Astrocyte of the spinal cord (primary cell): ENCODE measurements around the gene SQSTM1.
"Not testable (repeated sequence)": the region's sequence is repeated elsewhere in the genome, so short reads cannot be mapped to it uniquely, and the experiment has no call there.

Experiments
- DNase-seq: peaks from one replicate; pipeline ENCODE4 v3.0.0; 2011; ENCODE audit warnings: low read depth, low spot score
- H3K4me3 ChIP-seq: 2 replicates; pipeline ENCODE4 v1.5.1; 2011; ENCODE audit warnings: low read depth, mild to moderate bottlenecking, low read length, moderate library complexity
- in situ Hi-C: cut with HindIII; loops from 2 replicates; pipeline ENCODE4 v1.10.0; 2017; ENCODE audit warnings: low sequenced_read_pairs
- TF ChIP-seq, protein P1 (sequence below): IDR thresholded peaks from 2 replicates; pipeline ENCODE4 v1.5.1; 2012; ENCODE audit warnings: low read depth, mild to moderate bottlenecking, low read length, inconsistent platforms

SQSTM1 gene

DNA sequence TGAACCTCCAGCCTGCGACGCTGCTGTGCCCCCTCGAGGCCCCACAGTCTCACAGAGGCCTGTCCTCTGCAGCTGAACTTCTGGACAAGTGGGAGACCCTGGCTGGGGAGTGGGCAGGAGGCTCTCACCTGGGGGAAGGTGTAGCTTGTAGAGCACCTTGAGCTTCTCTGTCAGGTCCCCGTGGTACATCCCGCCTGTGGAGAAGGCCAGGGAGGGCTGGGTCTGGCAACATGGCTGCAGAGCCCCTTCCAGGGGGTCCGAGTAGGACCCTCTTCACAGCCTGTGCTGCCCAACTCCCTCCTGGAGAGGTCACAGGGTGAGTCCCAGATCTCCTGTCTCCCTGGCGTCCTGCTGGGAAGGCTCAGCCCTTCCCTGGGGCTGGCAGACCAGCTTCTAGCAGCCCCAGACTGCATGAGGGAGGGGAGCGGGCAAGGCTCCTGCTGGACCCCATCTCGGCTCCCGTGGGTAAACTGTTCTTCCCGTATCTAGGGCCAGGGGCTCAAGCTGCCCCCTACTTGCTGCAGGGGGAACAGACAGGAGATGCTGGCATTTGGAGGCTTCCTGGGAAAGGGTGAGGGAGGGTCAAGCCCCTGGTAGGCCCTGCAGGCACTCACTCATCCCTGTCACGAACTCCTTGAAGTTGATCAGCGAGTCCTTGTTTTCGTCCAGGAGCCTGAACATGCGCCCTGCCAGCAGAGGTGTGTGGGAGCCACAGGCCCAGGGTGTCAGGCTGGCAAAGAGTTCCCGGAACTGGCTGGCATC is 49.1 kb downstream of the SQSTM1 start:
- H3K4me3 ChIP-seq, result no peak overlapping the region
- no peak for DNase-seq
- TF ChIP-seq, protein P1, sequence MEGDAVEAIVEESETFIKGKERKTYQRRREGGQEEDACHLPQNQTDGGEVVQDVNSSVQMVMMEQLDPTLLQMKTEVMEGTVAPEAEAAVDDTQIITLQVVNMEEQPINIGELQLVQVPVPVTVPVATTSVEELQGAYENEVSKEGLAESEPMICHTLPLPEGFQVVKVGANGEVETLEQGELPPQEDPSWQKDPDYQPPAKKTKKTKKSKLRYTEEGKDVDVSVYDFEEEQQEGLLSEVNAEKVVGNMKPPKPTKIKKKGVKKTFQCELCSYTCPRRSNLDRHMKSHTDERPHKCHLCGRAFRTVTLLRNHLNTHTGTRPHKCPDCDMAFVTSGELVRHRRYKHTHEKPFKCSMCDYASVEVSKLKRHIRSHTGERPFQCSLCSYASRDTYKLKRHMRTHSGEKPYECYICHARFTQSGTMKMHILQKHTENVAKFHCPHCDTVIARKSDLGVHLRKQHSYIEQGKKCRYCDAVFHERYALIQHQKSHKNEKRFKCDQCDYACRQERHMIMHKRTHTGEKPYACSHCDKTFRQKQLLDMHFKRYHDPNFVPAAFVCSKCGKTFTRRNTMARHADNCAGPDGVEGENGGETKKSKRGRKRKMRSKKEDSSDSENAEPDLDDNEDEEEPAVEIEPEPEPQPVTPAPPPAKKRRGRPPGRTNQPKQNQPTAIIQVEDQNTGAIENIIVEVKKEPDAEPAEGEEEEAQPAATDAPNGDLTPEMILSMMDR, result no peak
- in situ Hi-C loops, result no loop called here

DNA sequence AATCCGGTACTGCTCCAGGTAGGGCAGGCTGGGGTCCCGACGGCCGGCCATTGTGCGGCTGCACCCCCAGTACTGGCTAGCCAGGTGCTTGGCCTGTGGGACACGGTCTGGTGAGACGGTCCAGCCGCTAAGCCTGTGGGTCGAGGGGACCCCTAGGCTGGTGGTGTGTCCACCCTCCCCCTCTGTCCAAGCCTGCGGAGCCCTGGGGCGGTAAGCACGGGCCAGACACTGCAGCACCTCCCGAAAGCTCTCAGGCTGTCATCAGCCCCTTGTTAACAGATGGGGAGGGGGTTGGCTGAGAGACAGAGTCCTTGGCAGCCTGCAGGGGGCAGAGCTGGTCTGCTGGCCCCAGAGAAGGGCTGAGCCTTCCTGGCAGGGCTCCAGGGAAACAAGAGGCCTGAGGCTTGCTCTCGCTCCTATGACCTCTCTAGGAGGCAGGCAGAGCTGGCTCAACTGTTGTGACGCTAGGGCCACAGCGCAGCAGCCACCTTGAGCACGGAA is 49.7 kb downstream of the SQSTM1 start:
- H3K4me3 ChIP-seq, result no peak overlapping the region
- TF ChIP-seq, protein P1, result peak; percentile 37
- in situ Hi-C loops, result no loop called here
- peak; percentile 24 for DNase-seq

DNA sequence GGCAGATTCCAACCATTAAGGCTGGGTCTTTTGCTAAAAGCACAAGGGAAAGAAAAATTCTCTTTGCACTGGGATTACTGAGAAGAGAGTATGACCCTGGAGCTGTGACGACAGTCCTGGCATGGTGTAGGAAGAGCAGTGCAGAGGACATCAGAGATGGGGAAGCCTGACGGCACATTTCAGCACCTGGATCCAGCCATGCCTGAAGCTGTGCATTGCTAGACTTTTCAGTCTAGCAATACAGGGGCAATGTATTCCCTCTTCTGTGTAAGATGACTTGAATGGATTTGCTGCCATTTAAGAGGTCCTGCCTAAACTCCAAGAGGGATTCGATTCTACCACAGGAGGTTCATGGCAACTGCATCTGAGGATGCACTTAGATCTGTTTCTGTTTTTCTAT is 50.2 kb downstream of the SQSTM1 start:
- in situ Hi-C loops, result no loop called here
- TF ChIP-seq, protein P1, result no peak
- H3K4me3 ChIP-seq, result no peak overlapping the region
- no peak for DNase-seq

DNA sequence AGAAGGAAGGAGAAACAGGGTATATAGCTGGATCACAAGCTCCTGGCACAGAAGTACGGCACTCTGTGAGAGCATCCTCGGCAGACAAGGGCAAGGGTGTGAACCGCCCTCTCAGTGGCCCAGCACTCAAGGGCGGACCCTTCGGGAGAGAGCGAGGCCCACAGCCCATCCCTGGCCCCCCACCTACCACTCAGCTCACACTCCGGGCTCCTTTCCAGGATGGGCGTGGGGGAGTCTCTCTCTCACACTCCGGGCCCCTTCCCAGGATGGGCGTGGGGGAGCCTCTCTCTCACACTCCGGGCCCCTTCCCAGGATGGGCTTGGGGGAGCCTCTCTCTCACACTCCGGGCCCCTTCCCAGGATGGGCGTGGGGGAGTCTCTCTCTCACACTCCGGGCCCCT is 50.8 kb downstream of the SQSTM1 start:
- in situ Hi-C loops, DNase-seq, H3K4me3 ChIP-seq: not testable (repeated sequence)

DNA sequence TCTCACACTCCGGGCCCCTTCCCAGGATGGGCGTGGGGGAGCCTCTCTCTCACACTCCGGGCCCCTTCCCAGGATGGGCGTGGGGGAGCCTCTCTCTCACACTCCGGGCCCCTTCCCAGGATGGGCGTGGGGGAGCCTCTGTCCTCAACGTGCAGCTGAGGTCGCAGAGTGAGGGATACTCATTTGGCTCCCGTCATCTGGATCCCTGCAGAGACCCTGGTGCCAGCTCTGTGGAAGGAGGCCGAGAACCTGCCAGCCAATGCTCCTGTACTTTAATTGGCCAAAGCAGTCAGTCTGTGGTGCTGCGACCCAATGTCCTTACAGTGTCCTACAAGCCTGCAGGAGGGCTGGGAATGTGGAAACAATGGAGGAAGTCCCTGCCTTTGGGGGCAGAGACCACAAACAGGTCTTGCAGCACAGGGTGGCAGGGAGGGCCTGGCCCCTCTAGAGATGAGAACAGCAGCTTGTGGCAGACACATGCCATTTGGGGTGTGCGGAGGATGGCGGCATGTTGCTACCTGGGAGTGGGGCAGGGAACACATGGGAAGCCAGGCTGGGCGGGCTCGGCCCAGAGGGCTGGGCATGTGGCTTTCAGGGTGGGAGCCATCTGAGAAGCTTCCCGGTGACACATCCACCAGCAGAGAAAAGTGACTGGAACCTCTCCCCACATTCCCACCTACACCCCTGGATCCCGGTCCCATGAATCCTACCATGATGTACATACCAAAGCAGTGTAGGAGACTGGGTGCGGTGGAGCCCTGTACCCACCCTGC is 51.5 kb downstream of the SQSTM1 start:
- DNase-seq, result no peak
- in situ Hi-C loops, result no loop called here
- no peak overlapping the region for H3K4me3 ChIP-seq
- TF ChIP-seq, protein P1, result no peak

DNA sequence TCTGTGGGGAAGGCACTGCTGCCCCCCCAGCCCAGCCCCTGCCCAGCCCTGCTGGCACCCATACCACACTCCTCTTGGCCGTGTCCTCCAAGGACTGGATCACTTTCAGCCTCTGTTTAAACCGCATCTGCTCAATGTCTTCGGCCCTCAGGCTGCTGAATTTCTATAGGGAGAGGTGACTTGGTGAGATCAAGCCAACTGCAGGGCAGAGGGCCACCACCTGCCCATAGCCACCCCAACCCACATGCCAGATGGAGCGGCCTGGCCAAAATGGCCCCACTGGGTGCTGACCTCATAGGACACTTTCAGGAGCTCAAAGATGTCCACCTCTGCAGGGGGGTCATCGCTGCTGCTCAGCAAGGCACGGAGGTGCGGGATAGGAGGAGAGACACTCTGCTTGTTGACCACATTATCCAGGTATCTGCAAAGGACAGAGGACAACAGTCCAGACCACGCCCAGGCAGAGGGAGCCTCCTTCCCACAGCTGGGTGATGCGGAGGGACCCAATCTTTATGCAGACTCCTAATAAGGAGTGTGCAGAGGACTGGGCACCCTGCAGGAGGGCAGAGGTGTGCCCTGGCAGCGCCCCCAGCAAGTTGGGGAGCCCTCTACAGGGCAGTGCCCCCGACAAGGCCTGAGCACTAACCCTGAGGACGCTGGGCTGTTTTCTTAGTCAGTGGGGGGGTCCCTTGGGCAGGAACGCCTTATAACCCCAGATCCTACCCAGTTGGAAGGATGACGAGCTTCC is 52.3 kb downstream of the SQSTM1 start:
- in situ Hi-C loops, result no loop called here
- TF ChIP-seq, protein P1, result no peak
- no peak for DNase-seq
- H3K4me3 ChIP-seq, result no peak overlapping the region
